Heart left ventricle (tissue), 13 donors: ENCODE measurements around the gene SUGCT.

Source experiments
- POLR2A ChIP-seq, 2 donors: fragments of 450-650 bp; IDR thresholded peaks; one replicate each; pipeline ENCODE4 v1.6.1; 2017; ENCODE audit warnings: antibody characterized with exemption in 2 of 2, mild to moderate bottlenecking in 2 of 2, moderate library complexity in 2 of 2
- TF ChIP-seq, protein P1 (sequence below), 12 donors: fragments of 200-600 bp; sonication (generic) in 4 of 12; IDR thresholded peaks; one replicate each; pipeline versions ENCODE4 v1.5.0 to v1.8.0; 2018 to 2022; ENCODE audit warnings: antibody characterized with exemption in 12 of 12, mild to moderate bottlenecking in 5 of 12
- donor health status: ischemic (EF 13 %, LVEDD 7.1; RV severe dilation, severe dysfunction).
- donor health status: DM: no; HTN: yes; CAD: no.
- donor health status: DM: no; HTN: no; CAD: no.
- donor health status: ischemic (EF 25% LVEDD 6.9; RV normal size, moderate dysfunction).
- donor health status: ischemic (EF 25% LVEDD 5.7; RV mildly dilated, moderate dysfunction).
- donor health status: ischemic (EF 35%, LVEDD 5.7; RV mildly dilated, moderate dysfunction).
- donor health status: nonischemic (EF 11% LVEDD 7.7; RV severe dilation, severe dysfunction).
- donor health status: DM: yes; HTN: yes; CAD: no.
- donor health status: PGD.
- donor health status: ischemic (EF 29% LVEDD 5.4; RV normal size, mild dysfunction).
- donor health status: nonischemic (EF 23%, LVEDD 6.1; RV moderate dilation, normal function).

DNA sequence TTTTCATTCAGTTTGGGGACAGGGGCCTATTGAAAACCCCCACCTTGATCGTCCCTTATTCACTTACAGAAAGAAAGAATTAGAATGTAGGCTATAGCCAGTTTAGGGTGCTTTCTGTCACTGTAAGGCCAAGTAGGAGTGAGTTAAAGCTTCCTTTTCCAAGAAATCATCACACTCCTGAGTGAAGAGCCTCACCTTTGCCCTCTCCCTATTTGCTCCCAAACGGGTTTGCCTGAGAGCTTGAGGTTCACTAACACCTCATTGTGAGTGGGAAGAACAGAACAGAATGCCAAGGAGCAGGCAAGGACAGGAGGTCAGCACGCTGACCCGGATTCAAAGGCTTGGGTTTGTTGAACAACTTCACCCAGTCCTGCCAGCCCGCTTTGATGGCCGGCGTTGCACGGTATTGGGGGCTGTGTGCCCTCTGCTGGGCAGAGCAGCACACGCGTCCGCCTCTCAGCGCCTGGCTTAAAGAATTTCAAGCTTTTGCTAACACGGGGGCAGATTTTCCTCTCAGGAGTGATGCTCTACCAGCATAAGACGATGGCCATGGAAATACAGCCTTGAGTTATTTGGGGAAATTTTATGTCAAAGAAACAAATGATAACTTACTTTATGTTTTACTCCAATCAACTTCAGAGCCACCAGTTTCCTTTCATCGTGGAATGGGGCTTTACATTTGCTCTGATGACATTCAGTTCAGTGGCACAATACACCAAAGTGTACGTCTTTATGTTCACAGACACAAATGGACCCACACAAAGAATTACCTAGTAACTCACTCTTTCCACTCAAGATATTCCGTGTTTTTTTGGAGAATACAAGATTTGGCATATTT lies 470.0 kb downstream of the SUGCT start:
- TF ChIP-seq POLR2A (IDR thresholded peaks at IDR 0.05) = no peak
- TF ChIP-seq, protein P1, sequence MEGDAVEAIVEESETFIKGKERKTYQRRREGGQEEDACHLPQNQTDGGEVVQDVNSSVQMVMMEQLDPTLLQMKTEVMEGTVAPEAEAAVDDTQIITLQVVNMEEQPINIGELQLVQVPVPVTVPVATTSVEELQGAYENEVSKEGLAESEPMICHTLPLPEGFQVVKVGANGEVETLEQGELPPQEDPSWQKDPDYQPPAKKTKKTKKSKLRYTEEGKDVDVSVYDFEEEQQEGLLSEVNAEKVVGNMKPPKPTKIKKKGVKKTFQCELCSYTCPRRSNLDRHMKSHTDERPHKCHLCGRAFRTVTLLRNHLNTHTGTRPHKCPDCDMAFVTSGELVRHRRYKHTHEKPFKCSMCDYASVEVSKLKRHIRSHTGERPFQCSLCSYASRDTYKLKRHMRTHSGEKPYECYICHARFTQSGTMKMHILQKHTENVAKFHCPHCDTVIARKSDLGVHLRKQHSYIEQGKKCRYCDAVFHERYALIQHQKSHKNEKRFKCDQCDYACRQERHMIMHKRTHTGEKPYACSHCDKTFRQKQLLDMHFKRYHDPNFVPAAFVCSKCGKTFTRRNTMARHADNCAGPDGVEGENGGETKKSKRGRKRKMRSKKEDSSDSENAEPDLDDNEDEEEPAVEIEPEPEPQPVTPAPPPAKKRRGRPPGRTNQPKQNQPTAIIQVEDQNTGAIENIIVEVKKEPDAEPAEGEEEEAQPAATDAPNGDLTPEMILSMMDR (IDR thresholded peaks at IDR 0.05) = peak; percentile 40 to 71 (median 57)
